Heart right ventricle (tissue), 16 donors: Measurements from ENCODE around the gene GRAMD2B. TPM values are rescaled to one million over a fixed set of nuclear protein-coding genes. Genes with fewer than 3 reads are reported as not detected.

Experiments used
- ATAC-seq, 8 donors: fragments of 200-7000 bp; cut with Tn5 transposase; one replicate each; pipeline ENCODE4 v1.9.1; 2020; ENCODE audit warnings: mild to moderate bottlenecking in 8 of 8, moderate library complexity in 8 of 8, moderate number of reproducible peaks in 1 of 8
- DNase-seq, 2 donors: peaks; one replicate each; pipeline ENCODE4 v3.0.0-alpha.2; 2020
- H3K27ac ChIP-seq, 10 donors: fragments of 200-600 bp; sonication (generic) in 2 of 10; one replicate each; pipeline versions ENCODE4 v1.5.0 to v1.8.0; 2020 to 2022; ENCODE audit warnings: mild to moderate bottlenecking in 3 of 10
- H3K27me3 ChIP-seq, 7 donors: fragments of 200-600 bp; one replicate each; pipeline ENCODE4 v1.8.0; 2021 to 2022; ENCODE audit warnings: mild to moderate bottlenecking in 2 of 7
- H3K36me3 ChIP-seq, 9 donors: fragments of 200-600 bp; sonication (generic) in 1 of 9; one replicate each; pipeline versions ENCODE4 v1.5.0 to v1.8.0; 2020 to 2022; ENCODE audit warnings: mild to moderate bottlenecking in 2 of 9
- H3K4me1 ChIP-seq, 9 donors: fragments of 200-600 bp; sonication (generic) in 1 of 9; one replicate each; pipeline versions ENCODE4 v1.5.0 to v1.8.0; 2020 to 2022; ENCODE audit warnings: mild to moderate bottlenecking in 4 of 9
- H3K4me3 ChIP-seq, 10 donors: fragments of 200-600 bp; sonication (generic) in 2 of 10; one replicate each; pipeline versions ENCODE4 v1.5.0 to v1.8.0; 2020 to 2022; ENCODE audit warnings: mild to moderate bottlenecking in 7 of 10, moderate library complexity in 2 of 10
- H3K9me3 ChIP-seq, 11 donors: fragments of 200-600 bp in 10 of 11; sonication (generic) in 2 of 11; one replicate each; pipeline versions ENCODE4 v1.5.0 to v1.8.0; 2013 to 2022; ENCODE audit warnings: mild to moderate bottlenecking in 2 of 11, control low read depth in 1 of 11, moderate library complexity in 1 of 11
- WGBS, 2 donors: extraction: QIAGEN DNeasy Blood & Tissue Kit; methylation state at CpG; one replicate each; pipeline ENCODE4 v1.1.7; 2013; ENCODE audit warnings: inconsistent platforms in 1 of 2; 5-methylcytosine and 5-hydroxymethylcytosine counted together
- intact Hi-C, 10 donors: fragments of 100-400 bp; cut with DNase I; formaldehyde crosslinking; loops; one replicate each; pipeline versions ENCODE4 v1.11.1 to v1.14.2; 2022
- polyA plus RNA-seq, 2 donors: library from polyadenylated mRNA; stranded (reverse); fragments of 200-250 nt; gene quantifications; one replicate each; pipeline ENCODE4 v1.2.3, GENCODE V29; 2013
- total RNA-seq, 10 donors: library from RNA; stranded (reverse); fragmentation: NEBNext Ultra II Directional in 3 of 10; extraction: Animal tissue kit (Norgen Biotek cat#: 25700) in 3 of 10; gene quantifications; one replicate each; pipeline versions ENCODE4 v1.2.1 to v1.2.4, GENCODE V29; 2021 to 2023
- TF ChIP-seq, protein P1 (sequence below), 9 donors: fragments of 200-600 bp; sonication (generic) in 2 of 9; IDR thresholded peaks; one replicate each; pipeline versions ENCODE4 v1.5.0 to v1.8.0; 2021 to 2022; ENCODE audit warnings: antibody characterized with exemption in 9 of 9, mild to moderate bottlenecking in 5 of 9, moderate library complexity in 1 of 9
- donor health status: Arrhythmogenic right ventricular cardiomyopathy.
- donor health status: ischemic (EF 13 %, LVEDD 7.1; RV severe dilation, severe dysfunction).
- donor health status: healthy with polysubstance abuse.
- donor health status: DM: no; HTN: yes; CAD: no.
- donor health status: DM: no; HTN: no; CAD: no.
- donor health status: ischemic (EF 25% LVEDD 6.9; RV normal size, moderate dysfunction).
- donor health status: ischemic (EF 25% LVEDD 5.7; RV mildly dilated, moderate dysfunction).
- donor health status: healthy.
- donor health status: DM: yes; HTN: yes; CAD: no.
- donor health status: Ischemic cardiomyopathy.
- donor health status: ischemic (EF 35%, LVEDD 5.7; RV mildly dilated, moderate dysfunction).
- donor health status: nonischemic (EF 11% LVEDD 7.7; RV severe dilation, severe dysfunction).
- donor health status: DM: yes; HTN: yes; CAD: no.
- donor health status: PGD.
- donor health status: ischemic (EF 29% LVEDD 5.4; RV normal size, mild dysfunction).
- donor health status: nonischemic (EF 23%, LVEDD 6.1; RV moderate dilation, normal function).

GRAMD2B gene
- total and polyA plus RNA-seq, 12 donors: 10.7 to 47.3 (median 33.7) TPM

DNA sequence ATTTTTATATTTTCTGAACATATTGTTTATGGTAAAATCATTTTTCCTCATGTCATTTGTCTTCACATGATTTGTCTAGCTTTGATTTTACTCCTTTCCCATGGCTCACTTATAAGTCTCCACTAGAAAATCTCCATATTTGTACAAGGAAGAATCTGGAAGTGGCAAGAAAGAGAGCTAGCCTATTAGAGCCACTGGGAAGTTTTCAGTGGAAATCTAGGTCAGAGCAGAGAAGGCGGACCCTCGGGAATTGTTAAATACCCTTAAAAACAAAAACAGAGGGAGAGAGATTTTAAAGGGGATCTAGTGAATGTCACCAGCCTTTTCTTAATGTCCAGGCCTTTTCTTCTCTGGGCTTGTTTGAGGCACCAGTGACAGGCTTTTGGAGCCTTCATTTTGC lies 56.6 kb downstream of the GRAMD2B start:
- Histone ChIP-seq H3K4me1 (peaks cover 0 to 34% (median 4%) of the 10 kb centered on the region in 9 donors), H3K9me3 (no peaks in the 10 kb centered on the region), H3K4me3 (no peak overlapping the region), H3K27me3 (no peaks in the 10 kb centered on the region), H3K36me3 (peaks cover 0 to 98% (median 35%) of the 10 kb centered on the region in 9 donors), H3K27ac (peak overlapping the region in 6 of 10 donors; percentile 28 to 68 (median 43))
- DNase-seq (no peak), ATAC-seq (peak in 7 of 8 donors; percentile 39 to 79 (median 67))
- intact Hi-C loops: loop anchor here in 2 of 10 donors (2.0 to 10.0 kb wide), 2 partner anchors 55 to 57 kb away; partner anchors contain the start of gene GRAMD2B (in 1 of the 2)
- TF ChIP-seq, protein P1, sequence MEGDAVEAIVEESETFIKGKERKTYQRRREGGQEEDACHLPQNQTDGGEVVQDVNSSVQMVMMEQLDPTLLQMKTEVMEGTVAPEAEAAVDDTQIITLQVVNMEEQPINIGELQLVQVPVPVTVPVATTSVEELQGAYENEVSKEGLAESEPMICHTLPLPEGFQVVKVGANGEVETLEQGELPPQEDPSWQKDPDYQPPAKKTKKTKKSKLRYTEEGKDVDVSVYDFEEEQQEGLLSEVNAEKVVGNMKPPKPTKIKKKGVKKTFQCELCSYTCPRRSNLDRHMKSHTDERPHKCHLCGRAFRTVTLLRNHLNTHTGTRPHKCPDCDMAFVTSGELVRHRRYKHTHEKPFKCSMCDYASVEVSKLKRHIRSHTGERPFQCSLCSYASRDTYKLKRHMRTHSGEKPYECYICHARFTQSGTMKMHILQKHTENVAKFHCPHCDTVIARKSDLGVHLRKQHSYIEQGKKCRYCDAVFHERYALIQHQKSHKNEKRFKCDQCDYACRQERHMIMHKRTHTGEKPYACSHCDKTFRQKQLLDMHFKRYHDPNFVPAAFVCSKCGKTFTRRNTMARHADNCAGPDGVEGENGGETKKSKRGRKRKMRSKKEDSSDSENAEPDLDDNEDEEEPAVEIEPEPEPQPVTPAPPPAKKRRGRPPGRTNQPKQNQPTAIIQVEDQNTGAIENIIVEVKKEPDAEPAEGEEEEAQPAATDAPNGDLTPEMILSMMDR (IDR thresholded peaks at IDR 0.05): no peak
- WGBS, 2 donors: 35 to 68% methylated on average over 2 of the region's 2 CpGs

DNA sequence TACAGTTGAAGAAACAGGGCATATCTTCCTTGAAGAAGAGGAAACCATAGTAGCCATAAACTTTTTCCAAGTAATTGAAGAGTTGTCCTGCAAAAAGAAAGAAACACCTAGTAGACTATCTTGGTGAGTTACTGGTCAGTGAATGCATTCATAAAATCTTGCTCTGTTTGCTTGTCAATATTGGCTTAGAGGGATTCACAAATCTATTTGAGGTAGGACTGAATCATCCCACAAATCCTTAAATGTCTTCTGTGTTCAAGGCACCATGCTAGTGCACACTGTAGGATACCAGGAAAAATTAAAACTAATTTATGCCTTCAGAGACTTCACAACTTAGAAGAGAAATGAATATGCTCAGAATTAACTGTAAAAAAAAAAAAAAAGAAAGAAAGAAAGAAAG lies 57.6 kb downstream of the GRAMD2B start:
- intact Hi-C loops: loop anchor here in 2 of 10 donors (10.0 kb wide), 1 partner anchor 54 kb away; no protein-coding TSS in a partner anchor
- TF ChIP-seq, protein P1 (IDR thresholded peaks at IDR 0.05): no peak
- H3K36me3 ChIP-seq: peaks cover 0 to 99% (median 34%) of the 10 kb centered on the region in 9 donors
- no peak overlapping the region for H3K4me3 ChIP-seq
- ATAC-seq: no peak
- peaks cover 0 to 34% (median 4%) of the 10 kb centered on the region in 9 donors for H3K4me1 ChIP-seq
- no peaks in the 10 kb centered on the region for H3K27me3 ChIP-seq
- no peak for DNase-seq
- no peaks in the 10 kb centered on the region for H3K9me3 ChIP-seq
- peak overlapping the region in 5 of 10 donors; percentile 28 to 68 (median 42) for H3K27ac ChIP-seq

DNA sequence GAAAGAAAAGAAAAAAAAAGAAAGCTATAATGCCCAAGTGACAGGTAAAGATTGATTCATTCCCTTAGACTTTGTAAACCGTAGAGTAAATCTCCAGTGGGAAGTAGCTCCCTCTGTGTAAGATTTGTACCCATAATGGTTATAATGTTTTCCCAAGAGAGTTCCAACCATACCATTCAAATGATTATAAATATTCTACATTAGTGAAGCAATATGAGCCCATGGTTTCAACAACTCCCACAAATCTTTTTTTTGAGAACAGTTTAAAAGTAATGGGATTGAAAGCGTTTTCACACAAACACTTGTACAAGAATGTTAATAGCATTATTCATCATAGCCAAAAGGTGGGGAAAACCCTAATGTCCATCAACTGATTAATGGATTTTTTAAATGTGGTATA lies 58.0 kb downstream of the GRAMD2B start:
- no peak overlapping the region for H3K27ac ChIP-seq
- TF ChIP-seq, protein P1 (IDR thresholded peaks at IDR 0.05): no peak
- intact Hi-C loops: loop anchor here in 2 of 10 donors (10.0 kb wide), 1 partner anchor 54 kb away; no protein-coding TSS in a partner anchor
- peaks cover 0 to 99% (median 38%) of the 10 kb centered on the region in 9 donors for H3K36me3 ChIP-seq
- no peaks in the 10 kb centered on the region for H3K27me3 ChIP-seq
- no peak for ATAC-seq
- no peak overlapping the region for H3K4me3 ChIP-seq
- no peaks in the 10 kb centered on the region for H3K9me3 ChIP-seq
- no peak for DNase-seq
- 96 to 97% methylated on average over 2 of the region's 2 CpGs for whole genome bisulfite sequencing, 2 donors
- H3K4me1 ChIP-seq: peaks cover 0 to 36% (median 4%) of the 10 kb centered on the region in 9 donors

DNA sequence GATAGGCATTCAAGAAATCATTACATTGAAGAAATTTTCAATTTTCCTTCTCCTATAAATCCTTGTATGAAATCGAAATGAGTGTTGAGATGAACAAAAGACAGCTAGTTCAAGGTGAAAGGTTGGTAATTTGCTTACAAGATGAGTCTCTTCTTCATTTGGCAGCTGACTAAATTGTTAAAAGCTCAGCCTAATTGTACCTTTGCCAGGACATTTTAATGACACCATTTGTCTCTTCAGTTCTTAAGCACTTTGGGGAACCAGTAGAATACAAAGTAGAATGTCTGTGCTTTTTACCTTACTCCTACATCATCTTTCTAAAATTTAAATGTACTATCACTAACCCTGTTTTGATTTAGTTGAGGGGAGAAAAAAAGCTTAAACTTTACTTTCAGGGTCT lies 59.4 kb downstream of the GRAMD2B start:
- no peak for ATAC-seq
- WGBS, 2 donors: 95 to 97% methylated on average over 1 of the region's 1 CpG
- Histone ChIP-seq H3K27ac (no peak overlapping the region), H3K4me3 (no peak overlapping the region), H3K9me3 (no peaks in the 10 kb centered on the region), H3K27me3 (no peaks in the 10 kb centered on the region), H3K4me1 (peaks cover 0 to 36% (median 4%) of the 10 kb centered on the region in 9 donors), H3K36me3 (peaks cover 0 to 100% (median 51%) of the 10 kb centered on the region in 9 donors)
- DNase-seq: no peak
- TF ChIP-seq, protein P1 (IDR thresholded peaks at IDR 0.05): no peak
- intact Hi-C loops: loop anchor here in 2 of 10 donors (10.0 kb wide), 1 partner anchor 52 kb away; no protein-coding TSS in a partner anchor
